ENCODE measurements around the gene SLC39A5.
"Not testable (repeated sequence)": the region's sequence is repeated elsewhere in the genome, so short reads cannot be mapped to it uniquely, and the experiment has no call there.

SLC39A5 gene

GRCh38 chr12:56229916-56230431, at the start of gene SLC39A5:
Gene SLC39A5, plus strand, starts transcription at chr12:56230051. Its CDS starts 1,224 bp downstream, at chr12:56231275.
- no peak for DNase-seq

GRCh38 chr12:56186957-56187356, 42.9 kb upstream of the SLC39A5 start:
- no peak for DNase-seq

GRCh38 chr12:56188131-56188777, 41.6 kb upstream of the SLC39A5 start:
- DNase-seq, result no peak

GRCh38 chr12:56188778-56189098, 41.1 kb upstream of the SLC39A5 start:
- DNase-seq, result no peak

- peak; percentile 82 for DNase-seq
These were observed 40.5 kb upstream of the SLC39A5 start, which contains the start of gene SMARCC2 for GRCh38 chr12:56189099-56189917. Gene SMARCC2, minus strand, starts transcription at chr12:56189483. Its CDS starts 22 bp downstream, at chr12:56189461.

GRCh38 chr12:56189918-56190694, 39.7 kb upstream of the SLC39A5 start:
- peak; percentile 37 for DNase-seq

- DNase-seq, result no peak
These were observed 39.1 kb upstream of the SLC39A5 start for GRCh38 chr12:56190695-56191155.

GRCh38 chr12:56192582-56192981, 37.3 kb upstream of the SLC39A5 start:
- DNase-seq, result no peak

GRCh38 chr12:56193025-56193578, 36.7 kb upstream of the SLC39A5 start:
- DNase-seq, result peak; percentile 83

GRCh38 chr12:56196818-56197550, 32.9 kb upstream of the SLC39A5 start:
- DNase-seq, result not testable (repeated sequence)

- DNase-seq, result no peak
These were observed 31.8 kb upstream of the SLC39A5 start for GRCh38 chr12:56197921-56198635.

- DNase-seq, result no peak
These were observed 31.0 kb upstream of the SLC39A5 start for GRCh38 chr12:56198836-56199235.

- no peak for DNase-seq
These were observed 27.5 kb upstream of the SLC39A5 start for GRCh38 chr12:56202366-56202765.

- DNase-seq, result no peak
These were observed 27.0 kb upstream of the SLC39A5 start for GRCh38 chr12:56202838-56203237.

- no peak for DNase-seq
These were observed 25.6 kb upstream of the SLC39A5 start for GRCh38 chr12:56204275-56204674.

- no peak for DNase-seq
These were observed 24.4 kb upstream of the SLC39A5 start for GRCh38 chr12:56205445-56205844.

GRCh38 chr12:56206452-56207166, 23.2 kb upstream of the SLC39A5 start:
- DNase-seq, result no peak

- DNase-seq, result no peak
These were observed 21.8 kb upstream of the SLC39A5 start for GRCh38 chr12:56208006-56208405.

GRCh38 chr12:56212361-56212760, 17.5 kb upstream of the SLC39A5 start:
- no peak for DNase-seq

- DNase-seq, result no peak
These were observed 16.0 kb upstream of the SLC39A5 start for GRCh38 chr12:56213878-56214277.

GRCh38 chr12:56216461-56216860, 13.4 kb upstream of the SLC39A5 start:
- no peak for DNase-seq

Data from NCI-H2081 treated with DMSO at 0.1 percent for 48 hours (cell line).